HT-29 (cell line): Measurements from ENCODE around the gene ABHD6. TPM values are rescaled to one million over a fixed set of nuclear protein-coding genes. Genes with fewer than 3 reads are reported as not detected.
"Not testable (repeated sequence)": the region's sequence is repeated elsewhere in the genome, so short reads cannot be mapped to it uniquely, and the experiment has no call there.

Experiments used
- DNase-seq: peaks from one replicate; pipeline ENCODE4 v3.0.0-alpha.2; 2015; ENCODE audit warnings: low spot score
- total RNA-seq: library from RNA; depleted of rRNA; stranded (reverse); fragments of >200 nt; shearing (Covaris generic); gene quantifications from 2 replicates; pipeline ENCODE4 v1.2.3, GENCODE V29; 2014

Gene ABHD6
- total RNA-seq, 1 experiment from 2014 or later: 10.5 TPM

DNA sequence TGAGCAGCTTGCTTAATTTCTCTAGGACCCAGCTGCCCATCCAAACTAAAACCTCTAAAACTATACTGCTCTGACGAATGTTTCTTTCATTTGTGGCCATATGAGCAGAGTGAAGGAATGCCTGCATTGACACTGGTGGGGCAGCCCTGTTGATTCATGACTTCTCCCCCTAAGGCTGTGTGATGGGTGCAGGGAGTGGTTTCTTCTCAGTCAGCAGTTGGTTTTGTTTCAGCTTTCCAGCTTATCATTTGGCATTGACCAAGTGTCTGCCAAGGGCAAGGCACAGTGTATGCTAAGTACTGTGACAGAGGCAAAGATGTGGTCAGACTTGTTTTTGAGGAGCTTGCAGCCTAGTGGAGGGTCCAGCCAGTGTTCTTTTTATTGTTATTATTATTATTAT, 4.7 kb downstream of the ABHD6 start:
- DNase-seq: no peak

DNA sequence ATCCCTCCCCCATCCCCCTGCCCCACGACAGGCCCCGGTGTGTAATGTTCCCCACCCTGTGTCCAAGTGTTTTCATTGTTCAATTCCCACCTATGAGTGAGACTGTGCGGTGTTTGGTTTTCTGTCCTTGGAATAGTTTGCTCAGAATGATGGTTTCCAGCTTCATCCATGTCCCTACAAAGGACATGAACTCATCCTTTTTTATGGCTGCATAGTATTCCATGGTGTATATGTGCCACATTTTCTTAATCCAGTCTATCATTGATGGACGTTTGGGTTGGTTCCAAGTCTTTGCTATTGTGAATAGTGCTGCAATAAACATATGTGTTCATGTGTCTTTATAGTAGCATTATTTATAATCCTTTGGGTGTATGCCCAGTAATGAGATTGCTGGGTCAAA, 5.3 kb downstream of the ABHD6 start:
- DNase-seq: not testable (repeated sequence)

DNA sequence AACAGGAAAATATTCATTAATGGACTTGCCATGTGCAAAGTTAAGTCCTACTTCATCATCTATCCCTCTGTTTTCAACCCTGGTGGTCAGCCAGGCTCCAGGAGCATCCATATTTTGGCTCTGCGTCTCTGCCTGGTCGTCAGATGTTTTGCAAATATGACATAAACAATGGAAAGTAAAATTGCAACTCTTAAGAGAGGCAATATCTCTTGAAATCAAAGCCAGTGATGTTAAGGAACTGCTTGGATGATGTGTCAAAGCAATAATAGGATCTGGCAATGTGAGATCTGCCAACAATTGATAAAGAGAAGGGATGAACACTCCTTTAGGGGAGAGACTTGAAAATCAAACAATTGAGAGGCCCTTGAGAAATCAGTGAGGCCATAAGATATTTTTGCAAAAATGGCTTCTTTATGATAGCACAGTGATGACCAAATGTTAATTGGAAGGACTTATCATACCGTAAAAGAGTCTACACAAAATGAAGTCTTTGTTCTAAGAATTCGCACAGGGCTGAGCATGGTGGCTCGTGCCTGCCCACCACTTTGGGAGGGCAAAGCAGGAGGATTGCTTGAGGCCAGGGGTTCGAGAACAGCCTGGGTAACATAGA, 6.5 kb downstream of the ABHD6 start:
- DNase-seq: no peak

DNA sequence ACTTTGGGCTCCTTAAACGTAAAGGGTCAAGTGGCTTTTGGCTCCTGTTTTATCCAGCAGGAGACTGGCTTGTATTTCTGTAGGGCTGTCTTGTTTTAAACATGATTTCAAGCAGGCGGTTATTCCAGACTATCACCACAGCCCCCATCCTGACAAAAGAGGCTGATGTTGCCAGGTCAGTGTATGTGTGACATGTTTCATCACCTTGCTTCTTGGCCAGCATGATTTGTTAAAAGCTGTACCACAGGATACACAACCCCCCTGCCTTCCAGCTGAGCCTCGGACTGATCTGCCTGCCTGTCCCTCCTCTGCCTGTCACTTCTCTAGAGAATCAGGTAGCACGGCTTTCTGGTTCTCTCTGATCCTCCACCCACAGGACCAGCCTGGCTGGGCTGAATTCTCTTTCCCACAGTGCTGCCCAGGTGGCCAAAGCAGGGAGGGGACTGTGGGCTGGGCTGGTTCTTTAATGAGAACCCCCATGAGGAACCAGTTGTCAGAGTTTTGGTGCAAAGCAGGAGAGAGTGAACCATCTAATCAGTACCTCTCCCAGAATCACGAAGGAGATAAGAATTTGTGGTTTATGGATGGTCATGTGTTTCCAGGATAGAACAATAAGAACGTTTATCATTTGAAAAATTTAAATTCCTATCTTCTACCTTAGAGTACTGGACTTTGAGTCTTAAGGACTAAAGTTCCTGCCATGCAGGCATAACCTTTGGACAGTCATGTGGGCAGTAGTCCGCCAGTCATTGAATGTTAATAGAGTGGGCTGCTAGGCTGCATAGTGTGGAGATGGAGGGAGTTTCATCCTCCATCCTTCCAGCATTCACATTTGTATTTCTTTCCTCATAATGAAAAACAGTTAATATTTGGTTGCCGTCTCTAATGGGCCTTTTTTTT, 8.8 kb downstream of the ABHD6 start:
- no peak for DNase-seq

DNA sequence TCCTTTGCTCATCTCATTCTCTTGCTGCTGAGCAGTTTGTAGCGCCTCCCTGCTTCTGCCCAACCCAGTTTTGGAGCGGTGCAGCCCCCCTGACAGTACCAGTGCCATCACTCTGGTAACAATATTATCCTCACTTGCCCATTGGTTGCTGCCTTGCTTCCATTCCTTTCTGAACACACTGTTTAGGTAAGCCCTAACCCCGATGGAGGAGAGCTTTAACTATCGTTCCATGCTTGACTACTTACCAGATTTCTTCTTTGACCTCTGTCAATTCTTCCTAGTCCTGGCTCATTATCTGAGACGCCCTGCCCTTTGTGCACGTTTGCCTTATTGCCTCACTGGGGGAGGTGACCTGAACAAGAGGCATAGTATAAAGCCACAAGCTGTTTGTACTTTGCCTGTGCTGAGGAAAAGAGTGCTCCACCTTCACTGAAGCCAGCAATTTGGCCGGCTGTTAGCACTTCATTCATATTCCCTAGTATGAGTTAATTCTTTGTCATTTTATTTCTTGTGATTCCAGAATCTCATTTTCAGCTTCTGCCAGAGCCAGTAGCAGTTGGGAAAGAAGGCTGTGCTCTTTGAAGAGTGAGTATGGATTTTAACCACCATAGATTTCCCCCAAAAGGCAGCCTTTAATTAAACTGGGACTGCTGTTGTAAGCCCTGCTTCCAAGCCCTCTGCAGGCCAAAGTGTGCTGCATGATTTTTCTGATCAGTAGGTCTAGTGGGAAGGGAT, 11.9 kb downstream of the ABHD6 start:
- peak; percentile 53 for DNase-seq

DNA sequence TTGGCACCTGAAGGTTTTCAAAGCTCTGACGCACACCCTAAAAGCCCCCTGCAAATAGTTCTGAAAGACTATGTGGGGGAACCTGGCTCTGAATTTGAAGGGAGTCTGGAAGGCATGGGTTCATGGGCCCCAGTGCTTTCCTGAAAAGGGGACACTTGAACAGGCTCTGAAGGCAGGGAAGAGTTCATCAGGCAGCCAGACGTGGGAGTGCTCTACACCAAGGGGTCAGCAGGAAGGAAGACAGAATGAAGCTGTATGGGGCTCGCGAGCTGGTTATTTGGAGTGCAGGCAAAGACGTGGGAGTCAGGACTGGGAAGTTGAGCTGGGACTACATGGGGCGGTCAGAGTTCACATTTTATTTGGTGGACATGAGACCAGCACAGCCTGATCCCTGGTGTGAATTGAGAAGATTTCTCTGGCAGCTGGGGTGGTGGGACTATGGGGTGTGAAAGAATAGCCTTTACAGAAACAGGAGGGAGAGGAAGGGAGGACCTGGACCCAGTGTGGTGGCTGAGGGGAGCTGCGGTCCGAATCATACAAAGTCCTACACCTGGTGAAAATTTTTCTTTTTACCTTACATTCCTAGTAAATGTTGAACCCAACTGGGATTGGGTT, 12.6 kb downstream of the ABHD6 start:
- no peak for DNase-seq

DNA sequence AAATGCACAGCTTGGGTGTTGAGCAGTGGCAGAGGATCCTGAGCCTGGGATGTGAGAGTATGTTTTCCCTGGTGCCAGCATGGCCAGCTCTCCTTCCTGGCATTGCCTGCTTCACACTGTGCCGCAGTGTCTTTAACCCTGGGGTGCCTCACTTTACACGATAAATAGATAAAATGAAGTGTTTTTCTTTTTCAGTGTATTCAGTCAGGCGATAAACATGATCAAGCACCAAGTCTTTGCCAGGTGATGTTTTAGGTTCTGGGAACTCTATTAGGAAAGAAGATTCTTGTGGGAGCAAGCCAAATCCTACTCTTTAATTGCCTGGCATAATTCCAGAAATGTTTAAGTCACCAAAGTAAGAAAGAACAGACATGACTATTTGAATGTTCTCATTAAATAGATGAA, 14.0 kb downstream of the ABHD6 start:
- no peak for DNase-seq

DNA sequence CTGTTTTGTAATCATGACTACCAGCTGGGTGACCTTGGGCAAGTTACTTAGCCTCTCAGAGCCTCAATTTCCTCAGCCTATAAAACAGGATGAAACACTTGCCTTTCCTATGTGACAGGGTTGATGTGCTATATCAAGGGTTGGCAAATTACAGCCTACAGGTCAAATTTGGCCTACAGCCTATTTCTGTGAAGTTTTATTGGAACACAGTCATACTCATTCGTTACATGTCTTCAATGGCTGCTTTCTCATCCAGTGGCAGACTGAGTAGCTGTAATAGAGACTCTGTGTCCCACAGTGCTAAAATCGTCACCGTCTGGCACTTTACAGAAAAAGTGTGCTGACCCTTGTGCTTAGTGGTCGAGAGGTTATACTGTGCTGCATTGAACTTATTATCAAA, 16.6 kb downstream of the ABHD6 start:
- DNase-seq: no peak

DNA sequence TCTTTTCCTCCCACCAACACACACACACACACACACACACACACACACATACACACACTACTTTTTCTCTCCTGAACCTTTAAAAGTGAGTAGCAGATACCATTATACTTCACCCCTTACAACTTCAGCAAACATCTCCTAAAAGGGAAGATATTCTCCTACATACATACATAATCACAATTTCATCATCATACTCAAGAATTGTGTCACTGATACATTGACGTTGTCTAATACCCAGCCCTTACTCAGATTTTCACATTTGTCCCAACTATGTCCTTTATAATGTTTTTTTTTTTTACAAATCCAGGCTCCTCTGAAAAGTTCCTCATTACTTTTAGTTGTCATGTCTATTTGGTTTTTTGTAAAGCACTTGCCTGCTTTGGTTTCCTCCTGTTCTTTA, 18.5 kb downstream of the ABHD6 start:
- no peak for DNase-seq

DNA sequence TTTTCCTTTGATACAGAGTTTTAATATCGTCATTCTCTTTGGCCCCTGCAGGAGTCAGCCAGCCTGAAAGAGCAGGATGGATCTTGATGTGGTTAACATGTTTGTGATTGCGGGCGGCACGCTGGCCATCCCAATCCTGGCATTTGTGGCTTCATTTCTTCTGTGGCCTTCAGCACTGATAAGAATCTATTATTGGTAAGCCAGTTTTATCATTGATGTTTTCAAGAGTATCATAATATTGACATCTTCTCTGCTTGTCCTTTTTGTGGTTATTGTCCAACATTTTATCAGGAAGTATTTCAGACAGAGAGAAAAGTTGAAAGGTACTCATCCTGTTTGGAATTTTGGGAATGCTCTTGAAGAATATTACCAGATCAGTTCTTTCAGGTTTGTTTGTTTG, 18.9 kb downstream of the ABHD6 start:
- no peak for DNase-seq

DNA sequence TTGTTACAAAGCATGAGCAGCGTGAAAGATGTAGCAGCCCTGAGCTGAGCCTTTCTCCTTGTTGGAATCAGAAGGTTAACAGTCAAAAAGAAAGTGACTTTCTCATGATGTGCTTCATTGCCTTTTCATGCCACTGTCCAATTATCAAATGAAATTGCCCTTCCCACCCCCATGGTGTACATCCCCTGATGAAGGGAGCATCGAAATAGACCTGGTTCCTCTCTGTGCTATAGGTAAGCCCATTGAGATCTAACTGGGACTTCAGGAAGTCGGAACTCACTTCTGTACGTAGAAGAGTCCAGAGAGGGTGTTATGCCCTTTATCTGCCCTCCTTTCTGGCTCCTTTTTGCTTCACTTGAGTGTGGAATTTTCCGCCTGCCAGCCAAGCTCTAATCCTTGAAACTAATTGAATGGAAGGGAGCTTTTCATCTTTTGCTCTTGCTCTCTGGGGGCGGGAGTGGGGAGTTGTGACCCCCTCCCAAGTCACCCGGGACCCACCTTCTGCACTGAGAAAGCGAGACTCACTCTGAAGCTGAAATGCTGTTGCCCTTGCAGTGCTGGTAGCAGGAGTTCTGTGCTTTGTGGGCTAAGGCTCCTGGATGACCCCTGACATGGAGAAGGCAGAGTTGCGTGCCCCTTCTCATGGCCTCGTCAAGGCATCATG, 20.9 kb downstream of the ABHD6 start:
- no peak for DNase-seq

DNA sequence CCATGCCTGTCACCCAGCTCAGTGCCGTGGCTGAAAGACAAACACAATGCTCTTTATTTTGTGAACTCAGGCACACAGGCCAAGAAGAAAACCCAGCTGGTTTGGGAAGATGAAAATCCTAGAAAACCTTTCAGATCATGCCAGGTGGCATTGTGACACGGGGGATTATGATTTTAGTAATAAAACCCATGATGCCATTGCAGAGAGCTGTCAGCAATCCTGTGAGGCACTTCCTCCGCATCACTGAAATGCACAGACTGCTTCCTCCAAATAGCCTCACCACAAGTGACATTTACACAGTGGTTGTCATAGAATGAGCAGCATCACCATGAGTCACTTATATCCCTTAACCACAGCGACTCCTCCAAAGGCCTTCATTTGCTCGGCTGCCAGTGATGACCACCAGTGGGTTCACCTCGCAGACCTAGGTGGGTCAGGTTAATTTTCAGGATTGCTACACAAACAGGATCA, 22.7 kb downstream of the ABHD6 start:
- DNase-seq: no peak

DNA sequence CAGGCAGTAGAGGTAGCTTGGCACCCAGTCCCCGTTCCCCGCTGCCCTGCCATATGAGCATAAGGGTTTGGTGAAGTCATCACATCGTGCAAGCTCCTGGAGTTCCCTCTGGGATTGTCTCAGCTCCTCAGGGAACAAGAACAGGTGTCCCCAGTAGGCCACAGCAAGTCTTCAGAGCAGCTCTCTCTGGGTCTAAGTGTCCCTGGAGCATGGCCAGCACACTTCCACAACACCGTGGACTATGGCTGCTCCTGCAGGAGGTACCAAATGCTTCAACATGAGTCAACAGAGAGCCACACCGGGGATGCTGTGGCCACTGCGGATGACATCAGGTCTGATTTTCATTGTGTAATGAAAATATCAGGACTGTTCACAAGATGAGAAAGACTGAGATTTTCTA, 23.1 kb downstream of the ABHD6 start:
- DNase-seq: no peak

DNA sequence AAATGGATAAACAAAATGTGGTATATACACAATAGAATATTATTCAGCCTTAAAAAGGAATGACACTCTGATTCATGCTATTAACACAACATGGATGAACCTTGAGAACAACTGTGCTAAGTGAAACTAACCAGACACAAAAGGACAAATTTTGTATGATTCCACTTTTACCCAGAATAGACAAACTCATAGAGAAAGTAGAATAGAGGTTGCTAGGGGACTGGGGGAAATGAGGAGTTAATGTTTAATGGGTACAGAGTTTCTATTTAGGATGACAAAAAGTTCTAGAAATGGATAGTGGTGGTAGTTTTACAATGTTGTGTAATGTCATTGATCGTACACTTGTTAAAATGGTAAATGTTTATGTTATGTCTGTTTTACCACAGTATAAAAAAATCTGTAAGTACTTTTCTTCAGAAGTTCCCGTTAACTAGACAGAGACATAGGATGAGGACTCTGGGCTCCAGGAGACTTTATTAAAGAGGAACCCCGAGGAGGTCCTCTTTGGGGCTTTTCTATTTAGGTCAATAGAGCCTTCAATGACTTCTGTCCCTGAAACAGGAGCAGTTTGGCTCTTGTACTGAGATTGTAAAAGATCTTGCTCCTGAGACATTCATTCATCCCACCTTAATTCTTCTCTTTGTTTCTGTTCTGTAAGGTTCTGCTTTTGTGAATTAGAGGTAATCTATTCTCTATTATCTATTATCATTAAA, 24.5 kb downstream of the ABHD6 start:
- no peak for DNase-seq

DNA sequence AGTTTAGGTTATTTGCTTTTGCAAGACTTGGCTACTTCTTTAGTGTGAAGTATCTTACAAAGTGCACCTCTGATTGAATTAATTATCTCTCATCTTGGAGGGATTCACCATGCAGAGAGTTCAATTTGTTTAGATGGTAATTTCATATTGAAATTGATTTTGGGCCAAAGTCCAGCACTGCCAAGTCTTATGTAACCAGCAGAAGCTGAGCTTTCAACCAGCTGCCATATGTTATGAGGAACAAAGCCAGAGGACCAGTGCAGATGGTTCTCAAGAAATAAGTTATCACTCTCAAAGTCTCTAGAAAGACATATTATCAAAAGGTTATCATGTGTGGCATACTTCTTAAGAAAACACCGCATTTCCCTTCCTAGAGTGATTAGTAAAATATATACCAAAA, 29.0 kb downstream of the ABHD6 start:
- DNase-seq: no peak

DNA sequence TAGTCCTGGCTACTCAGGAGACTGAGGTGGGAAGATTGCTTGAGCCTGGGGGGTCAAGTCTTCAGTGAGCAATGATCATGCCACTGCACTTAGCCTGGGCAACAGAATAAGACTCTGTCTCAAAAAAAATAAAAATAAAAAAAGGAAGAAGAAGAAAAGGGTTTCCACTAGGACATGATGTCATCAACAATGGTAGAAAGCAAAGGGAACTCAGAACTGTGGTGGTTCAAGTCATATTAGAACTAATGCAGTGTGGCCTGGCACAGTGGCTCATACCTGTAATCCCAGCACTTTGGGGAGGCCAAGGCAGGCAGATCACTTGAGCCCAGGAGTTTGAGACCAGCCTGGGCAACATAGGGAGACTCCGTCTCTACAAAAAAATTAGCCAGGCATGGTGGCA, 30.0 kb downstream of the ABHD6 start:
- DNase-seq: not testable (repeated sequence)

DNA sequence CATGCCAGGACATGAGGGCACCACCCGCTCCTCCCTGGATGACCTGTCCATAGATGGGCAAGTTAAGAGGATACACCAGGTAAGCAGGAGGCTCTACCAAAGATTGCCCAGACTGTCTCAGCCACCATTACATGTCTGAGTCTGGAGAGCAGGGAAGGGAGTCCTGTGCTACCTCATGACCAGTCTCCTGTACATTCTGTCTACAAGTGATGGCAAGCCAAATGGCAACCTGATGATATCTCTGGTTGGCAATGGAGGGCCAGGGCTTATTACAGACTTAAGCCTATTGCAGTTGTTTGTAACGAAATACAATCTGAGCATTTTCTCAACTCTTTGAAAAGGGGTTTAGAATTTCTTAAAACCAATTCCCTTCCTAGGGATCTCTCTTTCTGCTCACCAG, 31.8 kb downstream of the ABHD6 start:
- DNase-seq: no peak

DNA sequence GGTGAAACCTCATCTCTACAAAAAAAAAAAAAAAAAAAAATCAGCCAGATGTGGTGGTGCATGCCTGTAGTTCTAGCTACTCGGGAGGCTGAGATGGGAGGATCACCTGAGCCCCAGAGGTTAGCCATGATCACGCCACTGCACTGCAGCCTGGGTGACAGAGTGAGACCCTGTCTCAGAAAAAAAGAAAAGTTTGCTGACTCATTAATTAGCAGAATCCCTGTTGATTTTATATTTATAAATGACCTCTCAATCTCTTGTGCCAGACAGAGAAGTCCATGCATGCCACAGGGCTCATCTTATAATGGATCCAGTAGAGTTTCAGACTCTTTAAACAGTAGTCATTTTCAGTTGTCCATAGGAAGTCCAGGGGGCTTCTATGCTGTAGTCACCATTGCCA, 32.9 kb downstream of the ABHD6 start:
- DNase-seq: no peak

DNA sequence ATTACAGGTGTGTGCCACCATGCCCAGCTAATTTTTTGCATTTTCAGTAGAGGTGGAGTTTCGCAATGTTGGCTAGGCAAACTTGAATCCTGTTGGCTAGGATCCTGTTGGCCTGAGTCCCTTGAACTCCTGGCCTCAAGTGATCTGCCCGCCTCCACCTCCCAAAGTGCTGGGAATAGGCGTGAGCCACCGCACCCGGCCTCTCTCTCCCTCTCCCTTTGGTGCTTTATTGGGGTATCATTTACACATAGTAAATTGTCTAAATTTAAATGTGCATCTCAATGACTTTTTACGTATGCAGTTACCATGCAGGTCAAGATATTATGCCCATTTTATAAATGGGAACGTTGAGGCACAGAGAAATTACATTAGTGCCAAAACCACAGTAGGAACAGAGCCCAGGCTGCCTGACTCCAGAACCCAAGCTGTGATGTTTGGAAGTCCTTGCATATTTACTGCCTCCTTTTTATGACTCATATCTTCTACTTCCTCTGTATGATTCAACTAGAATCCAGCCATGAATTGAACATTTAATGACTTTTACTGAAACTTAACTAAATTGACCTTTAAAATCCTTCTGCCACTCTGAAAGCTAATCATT, 34.4 kb downstream of the ABHD6 start:
- DNase-seq: no peak

DNA sequence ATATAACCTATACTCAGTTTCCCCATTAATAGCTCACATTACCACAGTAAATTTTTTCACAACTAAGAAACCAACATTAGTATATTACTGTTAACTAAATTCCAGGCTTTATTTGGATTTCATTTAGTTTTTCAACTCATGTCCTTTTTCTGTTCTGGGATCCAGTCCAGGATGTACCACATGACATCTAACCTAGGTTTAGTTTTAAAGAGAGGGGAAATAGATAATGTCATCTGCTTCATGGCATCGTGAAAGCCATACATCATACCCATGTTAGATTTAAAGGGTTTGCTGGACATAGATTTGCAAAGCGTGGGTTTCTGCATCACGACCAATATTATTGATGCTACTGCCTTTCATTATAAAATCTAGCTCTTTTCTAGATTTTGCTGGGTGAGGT, 35.3 kb downstream of the ABHD6 start:
- no peak for DNase-seq
